ENCODE data around the gene DENND1A.

DNA sequence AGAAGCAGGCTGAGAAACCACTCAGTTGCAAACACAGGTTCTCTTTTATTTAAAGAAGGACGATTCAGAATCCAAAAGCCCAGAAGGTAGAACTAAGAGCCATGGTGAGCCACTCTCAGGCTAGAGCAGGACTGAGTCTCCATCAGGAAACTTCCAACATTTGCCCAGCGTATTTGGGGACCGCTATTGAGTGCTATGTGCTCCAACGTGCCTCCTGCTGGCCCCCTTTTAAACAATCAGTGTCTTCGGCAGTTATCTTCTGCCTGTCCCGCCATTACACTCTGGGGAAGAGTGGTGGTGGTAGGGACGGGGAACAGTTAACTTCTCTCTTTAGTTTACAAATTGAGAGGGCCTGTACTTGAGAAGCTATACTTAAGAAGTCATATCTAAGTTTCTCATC lies 78.1 kb downstream of the DENND1A start:
- TF ChIP-seq POLR2A (IDR thresholded peaks at IDR 0.05; ENCODE audit: low read length) (no peak), GATA1 (IDR thresholded peaks at IDR 0.05; ENCODE audit: low read depth, low read length) (no peak)
